IPS-18a (cell line): ENCODE results near the gene MRGPRF.
A peak's percentile ranks its signal among the peaks of the same experiment; 100 is the strongest.

Experiments
- H3K27ac ChIP-seq: one replicate; pipeline ENCODE4 v1.5.1; 2013; ENCODE audit warnings: low read length
- H3K27me3 ChIP-seq: one replicate; pipeline ENCODE4 v1.6.1; 2013; ENCODE audit warnings: mild to moderate bottlenecking, low read length; ENCODE audit not compliant: control insufficient read depth, insufficient read depth
- H3K36me3 ChIP-seq: one replicate; pipeline ENCODE4 v1.6.1; 2013; ENCODE audit warnings: low read depth, low read length; ENCODE audit not compliant: control insufficient read depth
- H3K4me1 ChIP-seq: one replicate; pipeline ENCODE4 v1.6.1; 2013; ENCODE audit warnings: low read depth, low read length; ENCODE audit not compliant: control insufficient read depth
- H3K4me3 ChIP-seq: one replicate; pipeline ENCODE4 v1.5.1; 2013; ENCODE audit warnings: low read length
- H3K9ac ChIP-seq: one replicate; pipeline ENCODE4 v1.6.1; 2013; ENCODE audit warnings: mild to moderate bottlenecking, low read length, moderate library complexity
- H3K9me3 ChIP-seq: one replicate; pipeline ENCODE4 v1.6.1; 2013; ENCODE audit warnings: low read depth, low read length; ENCODE audit not compliant: control insufficient read depth

The MRGPRF gene

GRCh38 chr11:69034123-69034867, 21.2 kb upstream of the MRGPRF start:
- no peak overlapping the region for H3K4me3 ChIP-seq
- H3K27ac ChIP-seq: no peak overlapping the region
- no peaks in the 10 kb centered on the region for H3K36me3 ChIP-seq
- H3K9ac ChIP-seq: no peak overlapping the region
- H3K4me1 ChIP-seq: peaks cover 4% of the 10 kb centered on the region
- H3K9me3 ChIP-seq: no peaks in the 10 kb centered on the region
- no peaks in the 10 kb centered on the region for H3K27me3 ChIP-seq

GRCh38 chr11:69033431-69033830, 20.4 kb upstream of the MRGPRF start:
- Histone ChIP-seq H3K27ac (no peak overlapping the region), H3K27me3 (no peaks in the 10 kb centered on the region), H3K36me3 (no peaks in the 10 kb centered on the region), H3K9ac (no peak overlapping the region), H3K4me1 (peaks cover 4% of the 10 kb centered on the region), H3K4me3 (no peak overlapping the region), H3K9me3 (no peaks in the 10 kb centered on the region)

GRCh38 chr11:69032833-69033232, 19.8 kb upstream of the MRGPRF start:
- H3K4me3 ChIP-seq: no peak overlapping the region
- no peak overlapping the region for H3K9ac ChIP-seq
- no peaks in the 10 kb centered on the region for H3K27me3 ChIP-seq
- no peaks in the 10 kb centered on the region for H3K36me3 ChIP-seq
- H3K27ac ChIP-seq: no peak overlapping the region
- no peaks in the 10 kb centered on the region for H3K9me3 ChIP-seq
- peaks cover 4% of the 10 kb centered on the region for H3K4me1 ChIP-seq

- Histone ChIP-seq H3K9me3 (no peaks in the 10 kb centered on the region), H3K27ac (no peak overlapping the region), H3K27me3 (no peaks in the 10 kb centered on the region), H3K36me3 (no peaks in the 10 kb centered on the region), H3K4me1 (peaks cover 4% of the 10 kb centered on the region), H3K4me3 (no peak overlapping the region), H3K9ac (no peak overlapping the region)
These were observed 17.3 kb upstream of the MRGPRF start for GRCh38 chr11:69030301-69030700.

- no peak overlapping the region for H3K27ac ChIP-seq
- no peak overlapping the region for H3K9ac ChIP-seq
- H3K27me3 ChIP-seq: no peaks in the 10 kb centered on the region
- H3K36me3 ChIP-seq: no peaks in the 10 kb centered on the region
- H3K4me3 ChIP-seq: no peak overlapping the region
- peaks cover under 1% of the 10 kb centered on the region for H3K4me1 ChIP-seq
- H3K9me3 ChIP-seq: no peaks in the 10 kb centered on the region
These were observed 14.8 kb upstream of the MRGPRF start for GRCh38 chr11:69027704-69028372.

- Histone ChIP-seq H3K9me3 (no peaks in the 10 kb centered on the region), H3K4me1 (no peaks in the 10 kb centered on the region), H3K36me3 (no peaks in the 10 kb centered on the region), H3K27me3 (no peaks in the 10 kb centered on the region), H3K27ac (no peak overlapping the region), H3K9ac (no peak overlapping the region), H3K4me3 (no peak overlapping the region)
These were observed 11.5 kb upstream of the MRGPRF start for GRCh38 chr11:69024509-69024908.

GRCh38 chr11:69022260-69022659, 9.2 kb upstream of the MRGPRF start:
- H3K9me3 ChIP-seq: no peaks in the 10 kb centered on the region
- H3K27ac ChIP-seq: no peak overlapping the region
- no peaks in the 10 kb centered on the region for H3K4me1 ChIP-seq
- no peaks in the 10 kb centered on the region for H3K36me3 ChIP-seq
- no peak overlapping the region for H3K9ac ChIP-seq
- no peak overlapping the region for H3K4me3 ChIP-seq
- no peaks in the 10 kb centered on the region for H3K27me3 ChIP-seq

GRCh38 chr11:69018924-69019323, 5.9 kb upstream of the MRGPRF start:
- H3K9ac ChIP-seq: no peak overlapping the region
- H3K9me3 ChIP-seq: no peaks in the 10 kb centered on the region
- H3K27ac ChIP-seq: no peak overlapping the region
- H3K4me1 ChIP-seq: peaks cover 8% of the 10 kb centered on the region
- H3K27me3 ChIP-seq: peaks cover 4% of the 10 kb centered on the region
- H3K36me3 ChIP-seq: no peaks in the 10 kb centered on the region
- no peak overlapping the region for H3K4me3 ChIP-seq

GRCh38 chr11:69017951-69018350, 4.9 kb upstream of the MRGPRF start:
- Histone ChIP-seq H3K4me3 (no peak overlapping the region), H3K4me1 (peaks cover 15% of the 10 kb centered on the region), H3K27me3 (peaks cover 9% of the 10 kb centered on the region), H3K9me3 (no peaks in the 10 kb centered on the region), H3K36me3 (no peaks in the 10 kb centered on the region), H3K9ac (no peak overlapping the region), H3K27ac (no peak overlapping the region)

- Histone ChIP-seq H3K4me3 (no peak overlapping the region), H3K36me3 (no peaks in the 10 kb centered on the region), H3K27ac (no peak overlapping the region), H3K4me1 (peaks cover 32% of the 10 kb centered on the region), H3K9me3 (no peaks in the 10 kb centered on the region), H3K27me3 (peaks cover 25% of the 10 kb centered on the region), H3K9ac (no peak overlapping the region)
These were observed 2.0 kb upstream of the MRGPRF start for GRCh38 chr11:69014898-69015549.

- Histone ChIP-seq H3K9ac (no peak overlapping the region), H3K36me3 (no peaks in the 10 kb centered on the region), H3K27ac (no peak overlapping the region), H3K4me3 (peak overlapping the region; percentile 47), H3K27me3 (peaks cover 25% of the 10 kb centered on the region), H3K9me3 (no peaks in the 10 kb centered on the region), H3K4me1 (peaks cover 32% of the 10 kb centered on the region)
These were observed 1.2 kb upstream of the MRGPRF start for GRCh38 chr11:69014084-69014851.
